Choroid plexus epithelial cell (primary cell): ENCODE results near the gene AHCYL2.
A peak's percentile ranks its signal among the peaks of the same experiment; 100 is the strongest.

Experiments used
- DNase-seq: peaks from one replicate; pipeline ENCODE4 v3.0.0-alpha.2; 2010; ENCODE audit warnings: low read depth
- H3K4me3 ChIP-seq: 2 replicates; pipeline ENCODE4 v1.5.1; 2011; ENCODE audit warnings: low read depth, mild to moderate bottlenecking, control low read depth, low read length, moderate library complexity
- TF ChIP-seq, protein P1 (sequence below): conservative IDR thresholded peaks from 2 replicates; pipeline ENCODE4 v1.5.1; 2011; ENCODE audit warnings: low read depth, mild to moderate bottlenecking, control low read depth, inconsistent platforms, low read length, moderate library complexity

AHCYL2 gene

GRCh38 chr7:129224251-129225205 lies at the start of gene AHCYL2:
TSS of gene AHCYL2 (plus strand) at chr7:129225030.
- TF ChIP-seq, protein P1, sequence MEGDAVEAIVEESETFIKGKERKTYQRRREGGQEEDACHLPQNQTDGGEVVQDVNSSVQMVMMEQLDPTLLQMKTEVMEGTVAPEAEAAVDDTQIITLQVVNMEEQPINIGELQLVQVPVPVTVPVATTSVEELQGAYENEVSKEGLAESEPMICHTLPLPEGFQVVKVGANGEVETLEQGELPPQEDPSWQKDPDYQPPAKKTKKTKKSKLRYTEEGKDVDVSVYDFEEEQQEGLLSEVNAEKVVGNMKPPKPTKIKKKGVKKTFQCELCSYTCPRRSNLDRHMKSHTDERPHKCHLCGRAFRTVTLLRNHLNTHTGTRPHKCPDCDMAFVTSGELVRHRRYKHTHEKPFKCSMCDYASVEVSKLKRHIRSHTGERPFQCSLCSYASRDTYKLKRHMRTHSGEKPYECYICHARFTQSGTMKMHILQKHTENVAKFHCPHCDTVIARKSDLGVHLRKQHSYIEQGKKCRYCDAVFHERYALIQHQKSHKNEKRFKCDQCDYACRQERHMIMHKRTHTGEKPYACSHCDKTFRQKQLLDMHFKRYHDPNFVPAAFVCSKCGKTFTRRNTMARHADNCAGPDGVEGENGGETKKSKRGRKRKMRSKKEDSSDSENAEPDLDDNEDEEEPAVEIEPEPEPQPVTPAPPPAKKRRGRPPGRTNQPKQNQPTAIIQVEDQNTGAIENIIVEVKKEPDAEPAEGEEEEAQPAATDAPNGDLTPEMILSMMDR = no peak
- peak; percentile 98 for DNase-seq
- H3K4me3 ChIP-seq = peak within 1 kb of the TSS; percentile 80

DNA sequence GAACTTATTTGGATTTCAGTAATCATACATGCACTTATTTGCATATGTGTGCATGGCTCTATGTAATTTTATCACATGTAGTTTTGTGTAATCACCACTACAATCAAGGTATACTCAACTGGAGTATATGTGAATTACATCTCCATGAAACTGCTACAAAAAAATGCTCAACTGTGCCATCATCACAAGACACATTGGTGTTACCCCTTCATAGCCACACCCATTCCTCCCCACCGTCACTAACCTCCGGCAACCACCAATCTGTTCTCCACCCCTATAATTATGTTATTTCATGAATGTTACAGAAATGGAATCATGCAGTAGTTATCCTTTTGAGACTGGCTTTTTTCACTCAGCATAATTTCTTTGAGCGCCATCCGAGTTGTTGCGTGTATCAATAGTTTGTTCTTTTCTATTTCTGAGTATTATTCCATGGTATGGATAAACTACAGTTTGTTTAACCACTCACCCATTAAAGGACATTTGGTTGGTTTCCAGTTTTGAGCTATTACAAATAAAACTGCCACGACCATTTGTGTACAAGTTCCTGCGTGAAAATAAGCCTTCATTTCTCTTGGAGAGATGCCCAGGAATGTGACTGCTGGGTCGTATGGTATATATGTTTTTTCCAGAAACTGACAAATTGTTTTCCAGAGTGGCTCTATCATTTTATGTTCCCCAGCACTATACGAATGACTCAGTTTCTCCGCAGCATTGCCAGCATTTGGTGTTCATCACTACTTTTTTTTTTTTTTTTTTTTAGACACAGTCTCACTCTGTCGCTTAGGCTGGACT lies 47.7 kb upstream of the AHCYL2 start:
- H3K4me3 ChIP-seq = no peak overlapping the region
- TF ChIP-seq, protein P1 = no peak
- no peak for DNase-seq

DNA sequence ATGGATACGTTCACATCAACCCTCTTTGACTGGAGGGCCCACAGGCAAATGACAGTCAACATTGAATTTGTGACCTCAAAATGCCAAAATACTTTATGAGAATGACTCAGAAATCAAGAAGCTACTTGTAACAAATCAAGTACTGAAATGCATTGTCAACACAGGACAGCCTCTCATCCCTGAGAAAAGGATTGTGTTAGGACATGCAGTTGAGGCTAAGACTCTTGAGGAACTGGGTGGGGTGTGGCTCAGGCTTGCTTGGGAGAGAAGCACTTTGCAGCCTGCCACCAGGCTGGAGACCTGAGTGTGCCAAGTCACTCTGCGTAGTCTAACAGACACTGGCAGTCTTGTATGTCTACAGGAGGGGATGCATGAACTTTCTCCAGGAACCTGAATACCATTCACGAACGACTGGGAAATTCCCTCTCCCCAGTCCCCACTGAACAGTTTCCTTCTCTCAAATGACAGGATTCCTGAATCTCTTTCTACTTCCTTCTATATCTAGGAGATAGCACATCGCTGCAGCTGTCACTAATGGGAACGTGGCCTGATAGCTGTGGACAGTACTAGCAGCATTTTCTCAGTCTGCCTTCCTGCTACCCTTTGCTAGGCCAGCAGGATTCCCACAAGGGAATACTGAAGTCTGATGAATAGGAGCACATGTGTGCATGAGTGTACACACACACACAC lies 39.7 kb upstream of the AHCYL2 start:
- TF ChIP-seq, protein P1 = no peak
- no peak for DNase-seq
- no peak overlapping the region for H3K4me3 ChIP-seq

DNA sequence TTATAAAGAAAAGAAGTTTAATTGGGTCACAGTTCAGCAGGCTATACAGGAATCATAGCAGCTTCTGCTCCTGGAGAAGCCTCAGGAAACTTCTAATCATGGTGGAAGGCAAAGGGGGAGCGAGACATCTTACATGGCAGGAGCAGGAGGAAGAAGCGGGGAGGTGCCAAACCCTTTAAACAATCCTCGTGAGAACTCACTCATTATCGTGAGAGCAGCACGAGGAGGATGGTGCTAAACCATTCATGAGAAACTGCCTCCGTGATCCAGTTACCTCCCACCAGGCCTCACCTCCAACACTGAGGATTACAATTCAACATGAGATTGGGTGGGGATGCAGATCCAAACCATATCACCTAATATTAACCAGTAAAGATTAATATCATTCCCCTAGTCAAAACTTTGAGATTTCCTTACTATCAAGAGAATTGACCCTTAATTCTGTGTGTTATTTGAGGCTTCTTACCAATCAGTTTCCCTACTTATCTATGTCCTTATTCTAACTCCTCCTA lies 38.0 kb upstream of the AHCYL2 start:
- TF ChIP-seq, protein P1 = no peak
- H3K4me3 ChIP-seq = no peak overlapping the region

DNA sequence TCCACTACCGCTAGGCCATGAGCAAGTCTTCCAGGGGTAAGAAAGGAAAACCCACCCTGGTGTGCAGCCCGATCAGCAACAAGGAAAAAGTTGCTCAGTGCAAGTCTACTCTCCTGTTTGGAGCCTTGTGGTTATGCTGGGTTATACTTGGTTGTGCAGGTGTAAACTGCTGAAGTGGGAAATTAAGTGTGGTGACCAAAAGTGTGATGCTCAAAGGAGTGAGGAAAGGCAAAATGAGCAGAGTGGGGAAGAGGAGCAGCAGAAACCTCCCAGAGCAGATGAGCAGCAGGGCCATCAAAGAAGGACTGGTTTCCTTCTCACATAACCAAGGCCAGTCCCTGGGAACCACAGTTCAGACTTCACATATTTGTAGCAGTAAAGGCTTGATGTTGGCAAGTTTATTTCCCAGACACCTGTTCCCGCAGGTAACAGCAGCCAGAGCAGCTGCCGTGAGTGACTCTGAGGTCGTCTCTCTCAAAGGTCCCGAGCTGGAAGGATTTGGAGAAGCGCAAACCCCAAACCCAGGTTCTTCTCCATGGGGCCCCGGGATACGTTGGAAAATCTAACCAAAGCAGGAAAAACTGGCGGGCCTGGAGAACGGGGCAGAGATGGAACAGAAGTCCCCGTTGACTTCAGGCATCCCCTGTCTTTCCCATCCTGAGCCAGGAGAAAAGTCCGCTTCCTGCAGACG lies 37.0 kb upstream of the AHCYL2 start:
- no peak for DNase-seq
- TF ChIP-seq, protein P1 = no peak
- H3K4me3 ChIP-seq = peak overlapping the region; percentile 68

More for the DNA sequence above, 38.0 kb upstream of the AHCYL2 start:
- no peak for DNase-seq

GRCh38 chr7:129188372-129188891 lies 36.4 kb upstream of the AHCYL2 start, which contains the start of gene SMO:
TSS of gene SMO (plus strand) at chr7:129188633. CDS start at chr7:129189152, 519 bp downstream.
- peak within 1 kb of the TSS; percentile 68 for H3K4me3 ChIP-seq
- DNase-seq = peak; percentile 41
- TF ChIP-seq, protein P1 = no peak
